ENCODE results near the gene CFAP92. TPM values are rescaled to one million over a fixed set of nuclear protein-coding genes. Genes with fewer than 3 reads are reported as not detected.
"Not testable (repeated sequence)": the region's sequence is repeated elsewhere in the genome, so short reads cannot be mapped to it uniquely, and the experiment has no call there.

Gene CFAP92
- polyA plus RNA-seq, 3 donors from 2014 or later: not detected

DNA sequence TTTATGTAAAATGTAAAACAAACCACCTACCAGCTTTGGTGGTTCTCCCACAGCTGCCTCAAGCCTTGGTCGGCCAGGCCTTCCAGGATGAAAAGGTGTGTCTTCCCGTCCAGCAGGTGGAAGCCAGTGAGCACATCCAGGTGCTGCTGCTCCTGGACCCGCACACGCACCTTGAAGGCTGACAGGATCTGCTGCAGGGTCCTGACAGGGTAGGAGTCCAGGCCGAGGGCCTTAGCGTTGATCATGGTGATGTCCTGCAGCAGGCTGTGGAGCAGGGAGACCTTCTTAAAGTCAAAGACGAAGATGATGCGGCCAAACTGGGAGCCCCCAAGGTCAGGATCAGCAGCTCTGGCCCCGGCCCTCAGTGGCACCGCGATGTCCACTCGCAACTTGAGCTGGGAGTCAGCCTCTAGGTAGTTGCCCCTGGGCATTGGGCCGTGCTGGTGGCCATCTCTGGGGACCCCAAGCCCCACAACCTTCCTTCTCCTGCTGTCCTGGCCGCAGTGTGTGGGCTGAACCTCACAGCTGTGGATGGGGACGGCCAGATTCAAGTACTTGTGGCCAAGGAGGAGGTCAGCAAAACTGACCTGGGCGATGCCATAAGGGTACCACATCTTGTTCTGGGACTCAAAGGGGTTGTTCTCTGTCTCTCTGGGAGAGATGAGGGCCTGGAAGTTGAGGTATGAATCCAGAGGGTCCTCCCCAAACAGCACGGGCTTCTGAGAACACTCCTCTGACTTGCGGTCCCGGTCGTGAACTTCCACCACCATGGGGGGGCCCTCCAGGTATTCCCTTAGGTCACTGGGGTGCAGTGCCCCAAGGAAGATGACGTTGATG, 48.6 kb downstream of the CFAP92 start:
- H3K27me3 Mint-ChIP-seq (ENCODE audit: low read depth in 3 of 3): peaks cover 0 to 6% (median 6%) of the 10 kb centered on the region in 3 donors
- H3K4me3 Mint-ChIP-seq: no peak overlapping the region
- no peak overlapping the region for H3K27ac Mint-ChIP-seq
- DNase-seq: no peak
- H3K4me1 Mint-ChIP-seq: no peaks in the 10 kb centered on the region
- H3K9me3 Mint-ChIP-seq: no peaks in the 10 kb centered on the region
- no peaks in the 10 kb centered on the region for H3K36me3 Mint-ChIP-seq

DNA sequence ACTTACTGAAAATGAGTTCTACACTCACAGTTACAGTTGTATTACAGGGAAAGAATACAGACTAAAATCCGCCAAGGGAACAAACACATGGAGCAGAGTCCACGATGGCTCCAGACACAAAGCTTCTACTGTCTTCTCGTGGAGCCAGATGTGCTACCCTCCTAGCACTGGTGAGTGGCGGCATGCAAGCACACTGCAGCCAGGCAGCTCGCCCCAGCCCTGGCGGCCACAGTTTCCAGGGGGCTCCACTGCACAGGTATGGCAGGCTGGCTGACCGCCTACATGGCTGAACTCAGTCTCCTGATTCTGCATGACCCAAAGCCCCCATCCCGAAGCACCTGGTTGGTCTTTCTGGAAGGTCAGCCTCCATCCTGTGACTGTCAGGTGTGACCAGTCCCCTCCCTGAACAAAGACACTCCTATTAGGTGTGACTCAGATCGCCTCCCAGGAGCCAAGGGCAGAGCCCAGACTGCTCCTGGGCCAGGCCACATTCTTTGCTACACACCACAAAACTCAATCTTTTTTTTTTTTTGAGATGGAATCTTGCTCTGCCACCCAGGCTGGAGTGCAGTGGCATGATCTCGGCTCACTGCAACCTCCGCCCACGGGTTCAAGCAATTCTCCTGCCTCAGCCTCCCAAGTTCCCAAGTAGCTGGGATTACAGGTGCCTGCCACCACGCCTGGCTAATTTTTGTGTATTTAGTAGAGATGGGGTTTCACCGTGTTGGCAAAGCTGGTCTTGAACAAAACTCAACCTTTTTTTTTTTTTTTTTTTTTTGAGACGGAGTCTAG, 51.5 kb downstream of the CFAP92 start:
- Mint-ChIP-seq H3K27me3 (ENCODE audit: low read depth in 3 of 3) (peaks cover 0 to 9% (median 7%) of the 10 kb centered on the region in 3 donors), H3K4me3 (no peak overlapping the region), H3K36me3 (no peaks in the 10 kb centered on the region), H3K9me3 (no peaks in the 10 kb centered on the region), H3K27ac (no peak overlapping the region), H3K4me1 (no peaks in the 10 kb centered on the region)
- DNase-seq: no peak

DNA sequence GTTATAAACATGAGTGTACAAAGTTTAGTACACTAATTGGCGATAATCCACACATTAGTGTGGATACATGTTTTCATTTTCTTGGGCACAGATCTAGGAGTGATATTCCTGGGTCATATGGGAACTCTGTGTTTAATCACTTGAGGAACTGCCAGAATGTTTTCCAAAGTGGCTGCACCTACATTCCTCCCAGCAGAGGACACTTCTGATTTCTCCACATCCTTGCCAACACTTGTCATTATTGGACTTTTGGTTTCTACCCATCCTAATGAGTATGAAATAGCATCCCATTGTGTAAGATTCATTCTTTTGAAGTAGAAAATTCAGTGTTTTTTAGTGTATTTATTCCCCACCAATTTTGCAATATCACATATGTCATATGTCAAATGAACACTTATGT, 53.6 kb downstream of the CFAP92 start:
- H3K4me1 Mint-ChIP-seq: no peaks in the 10 kb centered on the region
- H3K36me3 Mint-ChIP-seq: no peaks in the 10 kb centered on the region

DNA sequence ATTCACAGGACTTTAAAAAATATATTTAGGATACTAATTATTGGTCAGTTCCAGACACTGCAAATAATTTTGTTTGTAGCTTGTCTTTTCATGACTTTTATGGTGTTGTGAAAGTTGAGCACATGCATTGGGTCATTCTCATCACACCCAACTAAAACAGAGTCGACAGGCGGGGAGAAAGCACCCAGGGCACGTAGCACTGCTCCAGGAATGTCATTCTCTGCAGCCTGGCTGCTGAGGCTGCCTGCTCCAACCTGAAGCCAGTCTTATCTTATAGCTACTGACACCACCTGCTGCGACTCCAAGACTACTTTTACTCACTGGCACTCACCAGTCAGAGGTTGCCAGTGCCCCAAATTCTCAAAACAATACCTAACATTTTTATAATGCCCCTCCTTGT, 57.5 kb downstream of the CFAP92 start:
- Mint-ChIP-seq H3K27me3 (ENCODE audit: low read depth in 3 of 3) (peaks cover 0 to 20% (median 5%) of the 10 kb centered on the region in 3 donors), H3K4me3 (no peak overlapping the region), H3K9me3 (no peaks in the 10 kb centered on the region), H3K27ac (no peak overlapping the region), H3K4me1 (no peaks in the 10 kb centered on the region), H3K36me3 (no peaks in the 10 kb centered on the region)
- DNase-seq: no peak

More for the DNA sequence above, 53.6 kb downstream of the CFAP92 start:
- no peak for DNase-seq
- Mint-ChIP-seq H3K9me3 (no peaks in the 10 kb centered on the region), H3K27ac (peak overlapping the region in 1 of 6 donors; percentile 5), H3K27me3 (ENCODE audit: low read depth in 3 of 3) (peaks cover 0 to 11% (median 5%) of the 10 kb centered on the region in 3 donors), H3K4me3 (no peak overlapping the region)

DNA sequence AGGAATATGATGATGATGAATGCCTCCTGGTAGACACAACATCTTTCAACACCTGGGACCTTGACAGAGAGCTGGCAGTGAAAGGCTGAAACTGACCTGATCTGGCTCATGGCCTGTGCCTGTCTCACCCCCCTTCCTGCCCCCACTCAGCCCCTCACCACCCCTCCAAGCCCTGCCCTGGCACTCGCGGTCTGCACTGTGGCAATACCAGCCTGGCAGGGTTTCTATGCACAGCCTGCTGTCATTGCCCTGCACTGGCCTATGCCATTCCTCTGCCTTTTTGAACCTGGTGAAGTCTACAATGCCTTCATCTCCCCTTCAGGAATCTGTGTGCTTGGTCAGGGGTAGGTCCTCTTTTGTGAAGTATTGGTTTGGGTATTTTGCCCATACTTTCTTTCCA, 58.0 kb downstream of the CFAP92 start:
- Mint-ChIP-seq H3K4me1 (no peaks in the 10 kb centered on the region), H3K27ac (no peak overlapping the region), H3K27me3 (ENCODE audit: low read depth in 3 of 3) (peaks cover 0 to 20% (median 5%) of the 10 kb centered on the region in 3 donors), H3K4me3 (no peak overlapping the region), H3K9me3 (no peaks in the 10 kb centered on the region), H3K36me3 (no peaks in the 10 kb centered on the region)
- DNase-seq: no peak

DNA sequence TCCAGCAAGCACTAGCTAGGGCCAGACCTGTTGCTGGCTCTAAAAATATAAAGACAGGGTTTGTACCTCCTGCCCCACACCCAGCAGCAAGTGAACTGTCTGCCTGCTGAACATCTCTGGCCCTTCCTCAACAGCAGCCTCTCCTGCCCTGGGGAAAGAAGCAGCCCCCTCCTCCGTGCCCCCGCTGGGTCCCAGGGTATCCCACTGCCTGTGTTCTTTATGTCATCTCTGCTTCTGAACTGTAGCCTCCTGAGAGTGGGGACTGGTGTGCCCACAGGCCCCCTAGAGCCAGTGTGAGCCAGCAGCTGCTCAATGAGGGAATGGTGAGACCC, 60.0 kb downstream of the CFAP92 start:
- Mint-ChIP-seq H3K27me3 (ENCODE audit: low read depth in 3 of 3) (peaks cover 0 to 15% (median 2%) of the 10 kb centered on the region in 3 donors), H3K4me3 (no peak overlapping the region), H3K27ac (no peak overlapping the region), H3K4me1 (no peaks in the 10 kb centered on the region), H3K36me3 (no peaks in the 10 kb centered on the region), H3K9me3 (no peaks in the 10 kb centered on the region)
- no peak for DNase-seq

DNA sequence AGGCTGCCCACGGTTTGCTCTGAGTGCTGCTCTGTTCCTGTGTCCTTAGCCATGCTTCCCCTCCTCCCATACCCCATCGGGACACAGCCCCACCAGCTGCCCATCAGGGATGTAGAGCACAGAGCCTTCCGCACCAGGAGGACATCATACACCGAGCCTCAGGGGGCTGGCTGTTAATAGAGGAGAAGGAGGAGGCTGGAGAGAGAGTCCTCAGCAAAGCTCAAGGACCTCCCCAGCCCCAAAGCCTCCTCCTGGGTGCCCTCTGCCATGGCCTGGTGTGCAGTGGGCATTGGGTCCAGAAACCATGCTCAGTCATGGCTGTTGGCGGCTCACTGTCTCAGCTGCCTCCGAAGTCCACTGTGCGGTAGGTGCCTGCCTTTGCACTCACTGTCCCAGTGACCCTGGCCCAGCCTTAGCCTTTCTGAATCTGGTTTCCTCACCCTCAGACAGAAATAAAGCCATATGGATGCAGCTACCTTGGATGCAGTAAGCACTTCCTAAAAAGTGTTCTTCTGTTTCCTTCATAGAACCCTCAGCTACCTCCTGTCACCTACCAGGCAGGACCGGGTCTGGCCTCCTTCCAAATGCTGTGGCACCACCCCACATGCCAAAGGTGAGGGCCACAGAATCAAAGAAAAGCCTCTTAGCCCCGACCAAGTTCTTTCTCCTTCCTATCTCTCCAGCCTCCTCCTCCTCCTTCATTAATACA, 60.5 kb downstream of the CFAP92 start:
- H3K4me3 Mint-ChIP-seq: no peak overlapping the region
- H3K27ac Mint-ChIP-seq: no peak overlapping the region

DNA sequence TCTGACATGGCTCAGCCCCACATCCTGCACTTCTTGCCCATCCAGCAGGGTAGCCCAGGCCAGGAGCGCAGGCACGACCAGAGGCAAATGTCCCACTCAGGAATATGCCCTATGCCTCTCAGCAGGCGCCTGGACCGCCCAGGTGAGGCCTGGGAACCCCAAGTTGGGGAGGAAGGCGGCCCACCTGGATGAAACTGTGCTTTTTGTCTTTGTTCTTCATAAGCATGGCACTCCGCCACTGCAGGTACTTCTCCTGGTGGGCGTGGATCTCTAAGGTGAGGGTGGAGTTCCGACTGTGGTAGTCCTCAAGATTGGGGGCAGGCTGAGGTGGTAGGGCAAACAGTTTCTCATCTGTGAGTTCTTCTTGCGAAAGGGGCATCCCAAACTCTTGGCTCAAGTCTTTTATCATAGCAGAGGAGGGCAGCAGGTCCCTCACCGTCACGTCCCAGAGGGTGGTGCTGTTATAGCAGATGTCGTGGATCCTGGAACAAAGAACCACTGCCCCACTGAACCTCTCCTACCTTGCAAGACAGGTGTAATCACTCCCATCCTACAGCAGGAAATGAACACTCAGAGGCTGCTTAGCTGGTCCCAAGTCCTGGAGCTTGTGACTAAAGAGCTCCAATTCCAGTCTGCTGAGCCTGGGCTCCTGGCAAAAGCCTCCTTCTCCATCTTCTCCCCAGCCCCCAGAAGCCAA, 61.2 kb downstream of the CFAP92 start:
- no peaks in the 10 kb centered on the region for H3K36me3 Mint-ChIP-seq
- no peak for DNase-seq
- H3K4me1 Mint-ChIP-seq: no peaks in the 10 kb centered on the region
- H3K27me3 Mint-ChIP-seq (ENCODE audit: low read depth in 3 of 3): peaks cover 0 to 19% (median 2%) of the 10 kb centered on the region in 3 donors
- no peaks in the 10 kb centered on the region for H3K9me3 Mint-ChIP-seq
- H3K4me3 Mint-ChIP-seq: no peak overlapping the region
- H3K27ac Mint-ChIP-seq: no peak overlapping the region

More for the DNA sequence above, 60.5 kb downstream of the CFAP92 start:
- Mint-ChIP-seq H3K4me1 (no peaks in the 10 kb centered on the region), H3K27me3 (ENCODE audit: low read depth in 3 of 3) (peaks cover 0 to 17% (median 2%) of the 10 kb centered on the region in 3 donors), H3K36me3 (no peaks in the 10 kb centered on the region), H3K9me3 (no peaks in the 10 kb centered on the region)
- no peak for DNase-seq

DNA sequence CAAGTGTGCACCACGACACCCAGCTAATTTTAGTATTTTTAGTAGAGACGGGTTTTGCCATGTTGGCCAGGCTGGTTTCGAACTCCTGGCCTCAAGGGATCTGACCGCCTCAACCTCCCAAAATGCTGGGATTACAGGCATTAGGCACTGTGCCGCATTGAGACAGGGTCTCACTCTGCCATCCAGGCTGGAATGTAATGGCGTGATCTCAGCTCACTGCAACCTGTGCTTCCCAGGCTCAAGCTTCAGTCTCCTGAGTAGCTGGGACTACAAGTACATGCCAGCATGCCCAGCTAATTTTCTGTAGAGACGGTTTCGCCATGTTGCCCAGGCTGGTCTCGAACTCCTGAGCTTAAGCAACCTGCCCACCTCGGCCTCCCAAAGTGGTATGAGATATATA, 62.8 kb downstream of the CFAP92 start:
- Mint-ChIP-seq H3K9me3 (peaks cover 0 to 4% (median 0%) of the 10 kb centered on the region in 6 donors), H3K27me3 (ENCODE audit: low read depth in 3 of 3) (peaks cover 0 to 17% (median 2%) of the 10 kb centered on the region in 3 donors), H3K4me1 (no peaks in the 10 kb centered on the region), H3K27ac (no peak overlapping the region), H3K4me3 (no peak overlapping the region), H3K36me3 (no peaks in the 10 kb centered on the region)
- DNase-seq: no peak

DNA sequence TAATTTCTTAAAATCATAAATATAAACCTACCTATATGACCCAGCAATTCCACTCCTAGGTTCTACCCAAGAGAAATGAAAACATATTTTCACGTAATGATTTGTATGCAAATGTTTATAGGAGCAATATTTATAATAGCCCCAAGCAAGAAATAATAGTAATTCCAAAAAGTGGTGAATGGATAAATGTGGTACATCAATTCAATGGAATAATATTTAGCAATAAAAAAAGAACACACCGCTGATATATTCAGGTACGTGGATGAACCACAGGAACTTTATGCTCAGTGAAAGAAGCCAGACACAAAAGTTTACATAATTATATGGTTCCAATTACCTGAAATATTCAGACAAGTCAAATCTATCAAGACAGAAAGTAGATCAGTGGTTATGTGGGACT, 64.5 kb downstream of the CFAP92 start:
- Mint-ChIP-seq H3K36me3 (no peaks in the 10 kb centered on the region), H3K9me3 (peaks cover 0 to 11% (median 0%) of the 10 kb centered on the region in 6 donors), H3K27me3 (ENCODE audit: low read depth in 3 of 3) (peaks cover 0 to 21% (median 10%) of the 10 kb centered on the region in 3 donors), H3K4me1 (no peaks in the 10 kb centered on the region), H3K27ac (no peak overlapping the region), H3K4me3 (no peak overlapping the region)
- DNase-seq: no peak

DNA sequence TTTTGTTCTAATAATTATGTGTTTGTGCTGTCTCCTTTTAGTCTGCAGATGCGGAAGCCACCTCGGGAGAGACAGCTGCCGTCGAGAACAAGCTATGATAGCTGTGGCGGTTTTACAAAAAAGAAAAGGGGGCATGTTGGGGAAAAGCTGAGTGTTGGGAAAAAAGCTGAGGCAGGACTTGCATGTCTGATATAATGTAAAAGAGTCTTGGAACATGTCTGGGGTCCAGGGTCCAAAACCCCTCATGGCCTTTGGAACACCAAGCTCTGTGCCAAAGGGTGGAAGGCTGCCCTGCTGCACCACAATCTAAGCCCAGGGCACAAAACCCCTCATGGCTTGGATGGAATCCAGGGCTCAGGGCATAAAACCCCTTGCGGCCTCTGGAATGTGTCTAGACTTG, 69.9 kb downstream of the CFAP92 start:
- H3K27me3 Mint-ChIP-seq (ENCODE audit: low read depth in 3 of 3); DNase-seq; H3K36me3 Mint-ChIP-seq: not testable (repeated sequence)
- Mint-ChIP-seq H3K27ac (peak overlapping the region in 1 of 6 donors; percentile 4), H3K4me3 (peak overlapping the region in 4 of 5 donors; percentile 66 to 84 (median 76)), H3K9me3 (peaks cover 0 to 16% (median 1%) of the 10 kb centered on the region in 6 donors), H3K4me1 (peaks cover 15 to 18% of the 10 kb centered on the region in 2 donors)

DNA sequence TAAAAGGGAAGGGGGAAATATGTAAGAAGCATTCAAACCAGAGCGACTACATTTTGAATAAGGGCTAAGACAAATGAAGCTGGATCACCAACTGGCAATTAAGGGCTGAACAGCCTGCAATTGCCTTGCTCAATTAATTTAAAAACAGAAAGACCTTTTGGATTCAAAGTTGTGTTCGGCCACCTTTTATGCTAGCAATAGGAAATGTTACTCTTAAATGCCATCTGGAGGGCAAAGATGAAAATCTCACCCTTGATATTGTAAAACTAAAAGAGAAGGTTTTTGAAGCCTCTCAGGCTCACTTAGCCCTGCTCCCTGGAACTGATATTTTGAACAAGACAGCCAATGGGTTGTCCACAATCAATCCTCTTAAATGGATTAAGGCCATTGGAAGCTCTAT, 70.3 kb downstream of the CFAP92 start:
- Mint-ChIP-seq H3K4me3 (peak overlapping the region; percentile 66 to 84 (median 76)), H3K4me1 (peaks cover 15 to 18% of the 10 kb centered on the region in 2 donors), H3K27ac (peak overlapping the region in 3 of 6 donors; percentile 1 to 38 (median 4)), H3K27me3 (ENCODE audit: low read depth in 3 of 3) (peaks cover 0 to 9% (median 9%) of the 10 kb centered on the region in 3 donors), H3K36me3 (peaks cover 2 to 7% (median 7%) of the 10 kb centered on the region in 3 donors), H3K9me3 (peaks cover 0 to 16% (median 1%) of the 10 kb centered on the region in 6 donors)
- DNase-seq: peak in 1 of 3 donors; percentile 23

DNA sequence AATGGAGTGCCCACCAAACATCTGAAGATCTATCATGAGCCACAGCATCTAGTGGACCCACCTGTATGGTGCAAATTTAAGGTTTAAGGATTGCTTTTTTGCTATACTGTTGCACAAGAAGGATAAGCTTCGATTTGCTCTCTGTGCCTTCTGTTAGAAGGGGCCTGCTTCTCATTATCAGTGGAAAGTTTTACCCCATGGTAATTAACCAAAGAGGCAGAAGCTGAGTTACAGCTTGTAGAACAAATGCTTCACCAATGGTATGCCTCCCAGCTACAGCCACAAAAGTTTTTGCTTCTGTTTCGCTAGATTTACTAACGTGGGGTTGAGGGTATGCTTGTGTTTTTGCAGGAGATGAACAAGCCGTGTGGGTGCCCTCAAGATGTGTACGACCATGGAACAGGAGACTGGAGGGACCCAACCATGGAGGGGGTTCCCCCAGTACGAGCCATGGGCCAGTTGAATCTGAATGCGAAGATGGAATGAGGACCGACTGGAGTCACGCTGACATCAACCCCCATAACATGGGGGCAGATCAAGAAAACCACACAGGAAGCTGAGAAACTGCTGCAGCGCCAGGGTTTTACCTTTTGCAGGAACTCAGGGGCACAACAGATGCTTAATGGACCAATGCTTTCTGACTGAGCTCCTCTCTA, 70.9 kb downstream of the CFAP92 start:
- H3K36me3 Mint-ChIP-seq: peaks cover 4 to 10% (median 8%) of the 10 kb centered on the region in 3 donors
- peak overlapping the region; percentile 66 to 84 (median 76) for H3K4me3 Mint-ChIP-seq
- H3K9me3 Mint-ChIP-seq: peaks cover 0 to 16% (median 1%) of the 10 kb centered on the region in 6 donors
- H3K4me1 Mint-ChIP-seq: peaks cover 15 to 18% of the 10 kb centered on the region in 2 donors
- DNase-seq: peak in 2 of 3 donors; percentile 7 to 22
- peaks cover 0 to 9% (median 4%) of the 10 kb centered on the region in 3 donors for H3K27me3 Mint-ChIP-seq (ENCODE audit: low read depth in 3 of 3)
- H3K27ac Mint-ChIP-seq: peak overlapping the region in 3 of 6 donors; percentile 31 to 50 (median 38)

Data from immature natural killer cell (primary cell).